Transverse colon (tissue), 4 donors: Measurements from ENCODE around the gene DEDD2. TPM values are rescaled to one million over a fixed set of nuclear protein-coding genes. Genes with fewer than 3 reads are reported as not detected.

Experiments used
- DNase-seq: peaks from one replicate; pipeline ENCODE4 v3.0.0-alpha.2; 2019
- H3K27ac ChIP-seq, 4 donors: fragments of 200-600 bp; sonication (generic); 2 replicates each; pipeline ENCODE4 v1.5.1; 2016 to 2018; ENCODE audit warnings: inconsistent platforms in 4 of 4
- H3K27me3 ChIP-seq: fragments of 200-600 bp; sonication (generic); 2 replicates; pipeline ENCODE4 v1.5.1; 2017; ENCODE audit warnings: inconsistent platforms
- H3K36me3 ChIP-seq, 4 donors: fragments of 200-600 bp; sonication (generic); 2 replicates each; pipeline ENCODE4 v1.5.1; 2017 to 2019; ENCODE audit warnings: inconsistent platforms in 4 of 4
- H3K4me1 ChIP-seq, 4 donors: fragments of 200-600 bp; sonication (generic); 2 replicates each; pipeline ENCODE4 v1.5.1; 2017 to 2020; ENCODE audit warnings: inconsistent platforms in 4 of 4
- H3K4me3 ChIP-seq, 4 donors: fragments of 200-600 bp; sonication (generic); 1 replicate in 1 of 4; 2 replicates in 3 of 4; pipeline versions ENCODE4 v1.5.1 to v1.6.1; 2017 to 2019; ENCODE audit warnings: inconsistent platforms in 4 of 4
- H3K9me3 ChIP-seq, 2 donors: fragments of 200-600 bp; sonication (generic); 2 replicates each; pipeline ENCODE4 v1.5.1; 2017 to 2019; ENCODE audit warnings: inconsistent platforms in 2 of 2
- EP300 ChIP-seq: sonication (generic); formaldehyde crosslinking; IDR thresholded peaks from one replicate; pipeline ENCODE4 v1.6.1; 2017; ENCODE audit warnings: antibody characterized with exemption, low read depth
- POLR2A ChIP-seq: fragments of 450-650 bp; IDR thresholded peaks from one replicate; pipeline ENCODE4 v1.6.1; 2016; ENCODE audit warnings: antibody characterized with exemption, mild to moderate bottlenecking, moderate library complexity
- POLR2AphosphoS5 ChIP-seq, 3 donors: sonication (generic); formaldehyde crosslinking; IDR thresholded peaks; one replicate each; pipeline ENCODE4 v1.6.1; 2016; ENCODE audit warnings: antibody characterized with exemption in 3 of 3
- WGBS, 2 donors: methylation state at CpG; one replicate each; pipeline ENCODE4 v1.1.5; 2018; ENCODE audit warnings: low coverage in 1 of 2; 5-methylcytosine and 5-hydroxymethylcytosine counted together
- in situ Hi-C, 4 donors: fragments of 200-750 bp; cut with MboI; loops; one replicate each; pipeline versions ENCODE4 v1.15.0 to v1.15.1; 2017; ENCODE audit warnings: low sequenced_read_pairs in 3 of 4, low pct_ligation_motif_present in 1 of 4, low pct_unique_long_range_greater_than_20kb in 1 of 4
- intact Hi-C: fragments of 100-400 bp; cut with DNase I; formaldehyde crosslinking; loops from one replicate; pipeline ENCODE4 v1.15.1; 2023; ENCODE audit warnings: low total_unique reads
- total RNA-seq, 4 donors: library from RNA; depleted of rRNA; stranded (reverse); fragments of >200 nt; gene quantifications; one replicate each; pipeline ENCODE4 v1.1.0, GENCODE V29; 2016
- TF ChIP-seq, protein P1 (sequence below), 5 experiments: fragments of 200-600 bp in 3 of 5; fragments of 450-650 bp in 2 of 5; sonication (generic) in 3 of 5; IDR thresholded peaks; 1 replicate in 2 of 5; 2 replicates in 3 of 5; pipeline ENCODE4 v1.5.1; 2016 to 2017; ENCODE audit warnings: antibody characterized with exemption in 5 of 5, inconsistent platforms in 3 of 5, mild to moderate bottlenecking in 2 of 5, moderate library complexity in 1 of 5

The DEDD2 gene
- total RNA-seq, 4 donors from 2014 or later, result 52.2 to 90.8 (median 63.0) TPM

DNA sequence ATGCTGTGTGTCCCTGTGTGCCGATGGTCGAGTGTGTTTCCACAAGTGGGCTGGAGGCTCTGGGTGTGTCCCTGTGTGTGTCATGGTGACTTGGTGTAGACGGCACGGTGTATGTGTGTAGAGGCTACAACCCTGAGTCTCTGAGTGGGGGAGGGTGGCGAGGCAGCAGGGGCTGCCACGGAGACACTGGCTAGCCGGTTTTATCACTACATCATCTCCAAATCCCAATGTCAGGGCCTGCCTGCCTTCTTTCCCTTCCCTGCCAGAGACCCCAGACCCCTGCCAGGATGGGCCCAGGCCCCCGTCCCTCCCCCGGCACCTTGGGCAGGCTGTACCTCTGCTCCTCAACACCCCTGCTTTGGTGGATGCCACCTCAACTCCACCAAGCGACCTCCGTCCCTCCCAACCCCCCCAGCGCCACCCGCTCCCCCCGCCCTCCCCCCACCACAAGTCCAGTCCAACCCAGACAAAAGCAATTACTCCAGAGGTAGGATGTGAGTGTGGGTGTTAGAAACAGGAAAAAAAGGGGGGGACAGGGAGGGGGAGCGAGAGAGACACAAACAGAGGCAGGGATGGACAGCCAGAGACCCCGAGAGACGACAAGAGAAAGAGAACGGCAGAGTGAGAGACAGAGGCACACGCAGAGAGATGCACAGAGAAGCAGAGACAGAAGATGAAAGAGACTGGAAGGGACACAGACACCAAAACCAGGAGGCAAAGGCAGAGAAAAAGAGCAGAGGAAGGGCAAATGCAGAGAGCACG lies 63.6 kb downstream of the DEDD2 start:
- H3K4me3 ChIP-seq, result no peak overlapping the region
- peaks cover 67% of the 10 kb centered on the region for H3K27me3 ChIP-seq
- in situ Hi-C loops, result no loop called here
- no peaks in the 10 kb centered on the region for H3K4me1 ChIP-seq
- intact Hi-C loops, result no loop called here
- TF ChIP-seq EP300, result no peak
- WGBS, 2 donors, result 52 to 57% methylated on average over 6 to 20 of the region's 20 CpGs
- no peak overlapping the region for H3K27ac ChIP-seq
- DNase-seq, result no peak
- no peaks in the 10 kb centered on the region for H3K9me3 ChIP-seq
- H3K36me3 ChIP-seq, result no peaks in the 10 kb centered on the region

DNA sequence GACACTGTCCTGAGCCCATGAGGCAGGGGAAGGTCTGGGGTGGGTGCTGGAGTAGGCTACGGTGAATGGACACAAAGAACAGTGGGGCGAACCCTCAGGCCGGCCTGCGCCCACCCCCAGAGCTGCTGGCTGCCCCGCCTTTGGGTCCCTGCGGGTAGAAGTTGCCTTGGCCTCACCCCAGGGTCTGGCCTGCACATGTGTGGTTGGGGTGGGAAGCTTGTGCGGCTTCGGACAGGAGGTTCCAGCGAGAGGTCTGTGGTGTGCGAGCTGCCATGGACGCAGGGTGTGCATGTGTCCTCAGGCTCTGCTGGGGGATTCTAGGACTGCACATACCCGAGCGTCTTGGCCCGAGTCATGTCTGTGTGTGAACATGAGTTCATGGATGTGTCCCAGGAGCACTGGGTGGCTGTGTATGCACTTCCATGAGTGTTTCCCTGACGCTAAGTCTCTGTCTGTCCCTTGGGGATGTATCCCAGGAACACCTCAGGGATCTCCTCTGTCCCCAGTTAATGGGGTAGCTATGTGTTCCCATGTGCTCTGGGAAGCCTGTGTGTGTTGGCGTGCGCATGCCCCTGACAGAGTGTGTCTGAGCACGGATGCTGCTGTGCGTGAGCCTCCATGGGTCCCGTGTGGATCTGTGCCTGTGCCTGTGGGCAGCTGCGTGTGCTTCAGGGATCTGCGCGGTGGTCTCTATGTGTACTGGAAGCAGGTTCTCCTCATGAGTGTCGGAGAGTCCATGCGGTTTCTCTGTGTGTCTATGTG lies 64.4 kb downstream of the DEDD2 start:
- 92% methylated on average over 19 of the region's 25 CpGs; no CpG with 5 or more reads in 1 of the 2 donors for WGBS, 2 donors
- Histone ChIP-seq H3K36me3 (no peaks in the 10 kb centered on the region), H3K27ac (no peak overlapping the region), H3K27me3 (peaks cover 71% of the 10 kb centered on the region), H3K4me1 (no peaks in the 10 kb centered on the region), H3K4me3 (no peak overlapping the region), H3K9me3 (no peaks in the 10 kb centered on the region)
- DNase-seq, result no peak
- in situ Hi-C loops, result no loop called here
- TF ChIP-seq, protein P1, sequence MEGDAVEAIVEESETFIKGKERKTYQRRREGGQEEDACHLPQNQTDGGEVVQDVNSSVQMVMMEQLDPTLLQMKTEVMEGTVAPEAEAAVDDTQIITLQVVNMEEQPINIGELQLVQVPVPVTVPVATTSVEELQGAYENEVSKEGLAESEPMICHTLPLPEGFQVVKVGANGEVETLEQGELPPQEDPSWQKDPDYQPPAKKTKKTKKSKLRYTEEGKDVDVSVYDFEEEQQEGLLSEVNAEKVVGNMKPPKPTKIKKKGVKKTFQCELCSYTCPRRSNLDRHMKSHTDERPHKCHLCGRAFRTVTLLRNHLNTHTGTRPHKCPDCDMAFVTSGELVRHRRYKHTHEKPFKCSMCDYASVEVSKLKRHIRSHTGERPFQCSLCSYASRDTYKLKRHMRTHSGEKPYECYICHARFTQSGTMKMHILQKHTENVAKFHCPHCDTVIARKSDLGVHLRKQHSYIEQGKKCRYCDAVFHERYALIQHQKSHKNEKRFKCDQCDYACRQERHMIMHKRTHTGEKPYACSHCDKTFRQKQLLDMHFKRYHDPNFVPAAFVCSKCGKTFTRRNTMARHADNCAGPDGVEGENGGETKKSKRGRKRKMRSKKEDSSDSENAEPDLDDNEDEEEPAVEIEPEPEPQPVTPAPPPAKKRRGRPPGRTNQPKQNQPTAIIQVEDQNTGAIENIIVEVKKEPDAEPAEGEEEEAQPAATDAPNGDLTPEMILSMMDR (IDR thresholded peaks at IDR 0.05), result no peak
- TF ChIP-seq POLR2AphosphoS5 (IDR thresholded peaks at IDR 0.05) (no peak), POLR2A (no peak), EP300 (no peak)
- intact Hi-C loops, result no loop called here

DNA sequence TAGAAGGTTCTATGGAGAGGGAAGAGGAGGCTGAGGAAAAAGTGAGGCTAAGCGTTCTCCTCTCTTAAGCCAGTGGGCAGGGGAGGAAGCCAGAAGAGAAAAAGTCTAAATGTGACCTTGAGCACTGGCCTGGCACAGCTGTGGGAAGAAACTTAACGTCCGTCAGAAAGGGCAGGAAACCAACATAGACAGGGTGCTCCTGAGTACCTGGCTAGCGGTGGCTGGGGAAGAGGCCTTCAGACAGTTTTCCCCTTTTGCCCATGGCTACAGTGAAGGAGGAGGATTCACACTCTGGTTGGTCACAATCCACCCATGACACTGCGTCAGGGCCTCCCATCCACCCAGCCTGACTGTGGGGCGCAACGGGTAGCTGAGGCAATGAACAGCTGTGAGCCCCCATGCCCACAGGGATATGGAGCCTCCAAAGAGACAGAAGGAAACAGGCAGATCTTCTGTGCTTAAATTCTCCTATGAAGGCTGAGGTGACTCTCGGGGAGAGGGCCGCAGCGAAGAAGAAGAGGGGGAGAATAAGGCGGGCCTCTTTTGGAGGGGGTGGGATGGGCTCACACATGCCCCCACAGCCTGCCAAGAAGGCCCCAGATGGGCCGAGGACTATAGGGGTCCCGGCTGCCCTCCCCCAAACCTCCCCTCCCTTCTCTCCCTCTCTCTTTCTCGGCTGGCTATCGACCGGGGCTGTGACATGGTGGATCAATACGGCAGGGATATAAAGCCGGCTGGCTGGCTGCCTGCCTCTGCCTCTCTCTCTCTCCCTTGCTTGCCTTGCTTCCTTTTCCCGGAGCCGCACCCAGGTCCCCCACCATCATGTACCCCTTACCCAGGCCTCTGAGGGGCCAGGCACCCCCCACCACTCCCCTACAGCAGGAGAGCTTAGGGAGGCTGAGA lies 65.4 kb downstream of the DEDD2 start:
- H3K36me3 ChIP-seq, result no peaks in the 10 kb centered on the region
- H3K27me3 ChIP-seq, result peaks cover 78% of the 10 kb centered on the region
- no peaks in the 10 kb centered on the region for H3K4me1 ChIP-seq
- in situ Hi-C loops, result no loop called here
- no peaks in the 10 kb centered on the region for H3K9me3 ChIP-seq
- DNase-seq, result no peak
- WGBS, 2 donors, result 46 to 71% methylated on average over 4 to 20 of the region's 20 CpGs
- intact Hi-C loops, result no loop called here
- TF ChIP-seq, protein P1 (IDR thresholded peaks at IDR 0.05), result no peak
- TF ChIP-seq EP300, result no peak
- TF ChIP-seq POLR2AphosphoS5 (IDR thresholded peaks at IDR 0.05), result no peak
- TF ChIP-seq POLR2A, result no peak
- no peak overlapping the region for H3K4me3 ChIP-seq
- H3K27ac ChIP-seq, result no peak overlapping the region

DNA sequence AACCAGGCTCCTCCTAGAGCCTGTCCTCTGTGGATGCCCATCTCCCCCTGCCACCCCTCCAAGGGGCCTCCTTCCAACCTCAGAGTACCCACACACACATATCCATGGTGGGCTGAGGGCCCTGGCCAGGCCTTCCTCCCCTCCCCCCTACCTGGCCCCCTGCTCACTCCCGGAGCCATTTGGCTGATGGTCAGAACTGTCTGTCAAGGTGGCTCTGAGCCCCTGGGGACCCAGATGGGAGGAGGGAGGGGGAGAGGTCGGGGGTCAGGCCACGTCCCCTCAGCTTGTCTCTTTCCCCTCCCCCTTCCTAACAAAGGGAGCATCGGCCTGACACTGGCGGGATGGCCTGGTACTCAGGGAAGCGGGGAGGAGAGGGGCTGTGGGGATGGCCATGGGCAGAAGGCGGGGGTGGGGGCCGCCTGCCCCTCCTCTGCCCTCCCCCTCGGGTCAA lies 66.5 kb downstream of the DEDD2 start:
- TF ChIP-seq EP300, result no peak
- TF ChIP-seq, protein P1 (IDR thresholded peaks at IDR 0.05), result no peak
- TF ChIP-seq POLR2AphosphoS5 (IDR thresholded peaks at IDR 0.05), result no peak
- no peak for TF ChIP-seq POLR2A
- in situ Hi-C loops, result no loop called here
- intact Hi-C loops, result no loop called here
- Histone ChIP-seq H3K4me1 (no peaks in the 10 kb centered on the region), H3K27ac (no peak overlapping the region), H3K9me3 (no peaks in the 10 kb centered on the region), H3K36me3 (no peaks in the 10 kb centered on the region), H3K4me3 (no peak overlapping the region), H3K27me3 (peaks cover 77% of the 10 kb centered on the region)
- no peak for DNase-seq
- 38% methylated on average over 9 of the region's 9 CpGs; no CpG with 5 or more reads in 1 of the 2 donors for WGBS, 2 donors
